HepG2 (cell line): ENCODE results near the gene LRRC45. TPM values are rescaled to one million over a fixed set of nuclear protein-coding genes. Genes with fewer than 3 reads are reported as not detected.

ENCODE experiments used
- CAMTA2 ChIP-seq: sonication (generic); formaldehyde crosslinking; IDR thresholded peaks from 2 replicates; pipeline ENCODE4 v1.4.0; 2020; ENCODE audit warnings: mild to moderate bottlenecking, missing genetic modification reagents, borderline replicate concordance
- EEA1 ChIP-seq: sonication (generic); formaldehyde crosslinking; IDR thresholded peaks from 2 replicates; pipeline ENCODE4 v1.5.1; 2020; ENCODE audit warnings: mild to moderate bottlenecking, missing genetic modification reagents, borderline replicate concordance
- GMEB2 ChIP-seq: IDR thresholded peaks from 2 replicates; pipeline ENCODE4 v1.6.1; 2016; ENCODE audit warnings: missing biosample characterization, missing genetic modification reagents, low read depth
- HIVEP1 ChIP-seq: sonication (generic); formaldehyde crosslinking; IDR thresholded peaks from 2 replicates; pipeline ENCODE4 v1.4.0; 2020; ENCODE audit warnings: mild to moderate bottlenecking, missing genetic modification reagents
- MXD1 ChIP-seq: sonication (generic); formaldehyde crosslinking; IDR thresholded peaks from 2 replicates; pipeline ENCODE4 v1.4.0; 2020; ENCODE audit warnings: mild to moderate bottlenecking, missing genetic modification reagents
- SALL1 ChIP-seq: sonication (generic); formaldehyde crosslinking; IDR thresholded peaks from 2 replicates; pipeline ENCODE4 v1.8.0; 2022; ENCODE audit warnings: mild to moderate bottlenecking, missing genetic modification reagents
- SKI ChIP-seq: fragments of 450-650 bp; IDR thresholded peaks from one replicate; pipeline ENCODE4 v1.6.1; 2018; ENCODE audit warnings: mild to moderate bottlenecking; ENCODE audit not compliant: partially characterized antibody
- STAG1 ChIP-seq: sonication (generic); formaldehyde crosslinking; IDR thresholded peaks from 2 replicates; pipeline ENCODE4 v1.4.0; 2020; ENCODE audit warnings: missing genetic modification reagents
- TBX2 ChIP-seq: sonication (generic); formaldehyde crosslinking; IDR thresholded peaks from 2 replicates; pipeline ENCODE4 v1.5.0; 2020; ENCODE audit warnings: missing genetic modification reagents, mild to moderate bottlenecking, borderline replicate concordance
- ZC3H13 ChIP-seq: sonication (generic); formaldehyde crosslinking; IDR thresholded peaks from 2 replicates; pipeline ENCODE4 v1.8.1; 2023; ENCODE audit warnings: mild to moderate bottlenecking, missing genetic modification reagents, moderate library complexity
- ZIK1 ChIP-seq: sonication (generic); formaldehyde crosslinking; IDR thresholded peaks from 2 replicates; pipeline ENCODE4 v1.5.0; 2020; ENCODE audit warnings: mild to moderate bottlenecking, low read depth, missing genetic modification reagents, borderline replicate concordance
- ZNF33B ChIP-seq: sonication (generic); formaldehyde crosslinking; IDR thresholded peaks from 2 replicates; pipeline ENCODE4 v1.5.1; 2020; ENCODE audit warnings: mild to moderate bottlenecking, missing genetic modification reagents
- ZNF383 ChIP-seq: sonication (generic); formaldehyde crosslinking; IDR thresholded peaks from 2 replicates; pipeline ENCODE4 v1.4.0; 2020; ENCODE audit warnings: missing genetic modification reagents, mild to moderate bottlenecking, borderline replicate concordance
- ZNF558 ChIP-seq: sonication (generic); formaldehyde crosslinking; IDR thresholded peaks from 2 replicates; pipeline ENCODE4 v1.9.0; 2022; ENCODE audit warnings: mild to moderate bottlenecking, missing genetic modification reagents, borderline replicate concordance
- ZNF615 ChIP-seq: sonication (generic); formaldehyde crosslinking; IDR thresholded peaks from 2 replicates; pipeline ENCODE4 v1.5.0; 2020; ENCODE audit warnings: mild to moderate bottlenecking, missing genetic modification reagents, borderline replicate concordance
- ZNF713 ChIP-seq: sonication (generic); formaldehyde crosslinking; IDR thresholded peaks from 2 replicates; pipeline ENCODE4 v1.4.0; 2020; ENCODE audit warnings: mild to moderate bottlenecking, missing genetic modification reagents
- polyA plus RNA-seq, 8 experiments: library from polyadenylated mRNA; depleted of rRNA in 3 of 8; stranded (reverse) in 7 of 8; unstranded in 1 of 8; fragments of >200 nt; fragmentation: Illumina TruSeq in 4 of 8; extraction: Trizol in 4 of 8; gene quantifications; 2 replicates each; pipeline versions ENCODE4 v1.2.1 to v1.2.3, GENCODE V29; 2011 to 2016; ENCODE audit warnings: low read depth in 4 of 8, missing spikeins in 1 of 8, mixed read lengths in 1 of 8; ENCODE audit not compliant: insufficient read depth in 1 of 8
- total RNA-seq, 5 experiments: library from RNA; depleted of rRNA; stranded (reverse); fragments of >200 nt; fragmentation: Illumina TruSeq; extraction: Trizol; gene quantifications; 2 replicates each; pipeline ENCODE4 v1.2.3, GENCODE V29; 2016; ENCODE audit warnings: low read depth in 1 of 5
- TF ChIP-seq, protein P1 (sequence below): sonication (generic); formaldehyde crosslinking; IDR thresholded peaks from 2 replicates; pipeline ENCODE4 v1.9.0; 2022; ENCODE audit warnings: missing genetic modification reagents, mild to moderate bottlenecking, borderline replicate concordance
- TF ChIP-seq, protein P2 (sequence below): IDR thresholded peaks from 2 replicates; pipeline ENCODE4 v1.6.1; 2016; ENCODE audit warnings: missing compliant biosample characterization, missing genetic modification reagents, borderline replicate concordance
- TF ChIP-seq, protein P3 (sequence below): sonication (generic); formaldehyde crosslinking; IDR thresholded peaks from 2 replicates; pipeline ENCODE4 v1.8.1; 2023; ENCODE audit warnings: missing genetic modification reagents, inconsistent platforms, borderline replicate concordance
- TF ChIP-seq, protein P4 (sequence below): sonication (generic); formaldehyde crosslinking; IDR thresholded peaks from 2 replicates; pipeline ENCODE4 v1.4.0; 2020; ENCODE audit warnings: missing genetic modification reagents

Gene LRRC45
- total and polyA plus RNA-seq, 2 of the 13 experiments (the other 11 are each of a cell fraction or from before 2014, with no cell fraction given) = 11.6 to 48.1 TPM

GRCh38 chr17:81999976-82000802, 22.9 kb upstream of the LRRC45 start (continued):
- no peak for TF ChIP-seq ZNF383 (CRISPR knock-in tag)
- TF ChIP-seq MXD1 (CRISPR knock-in tag) = peak; percentile 22; the same call in 1 of the 2 replicates
- TF ChIP-seq, protein P1, sequence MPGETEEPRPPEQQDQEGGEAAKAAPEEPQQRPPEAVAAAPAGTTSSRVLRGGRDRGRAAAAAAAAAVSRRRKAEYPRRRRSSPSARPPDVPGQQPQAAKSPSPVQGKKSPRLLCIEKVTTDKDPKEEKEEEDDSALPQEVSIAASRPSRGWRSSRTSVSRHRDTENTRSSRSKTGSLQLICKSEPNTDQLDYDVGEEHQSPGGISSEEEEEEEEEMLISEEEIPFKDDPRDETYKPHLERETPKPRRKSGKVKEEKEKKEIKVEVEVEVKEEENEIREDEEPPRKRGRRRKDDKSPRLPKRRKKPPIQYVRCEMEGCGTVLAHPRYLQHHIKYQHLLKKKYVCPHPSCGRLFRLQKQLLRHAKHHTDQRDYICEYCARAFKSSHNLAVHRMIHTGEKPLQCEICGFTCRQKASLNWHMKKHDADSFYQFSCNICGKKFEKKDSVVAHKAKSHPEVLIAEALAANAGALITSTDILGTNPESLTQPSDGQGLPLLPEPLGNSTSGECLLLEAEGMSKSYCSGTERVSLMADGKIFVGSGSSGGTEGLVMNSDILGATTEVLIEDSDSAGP (CRISPR knock-in tag) = peak; percentile 72; the same call in 1 of the 2 replicates
- peak; percentile 82; the same call in 1 of the 2 replicates for TF ChIP-seq ZC3H13 (CRISPR knock-in tag)
- TF ChIP-seq, protein P2, sequence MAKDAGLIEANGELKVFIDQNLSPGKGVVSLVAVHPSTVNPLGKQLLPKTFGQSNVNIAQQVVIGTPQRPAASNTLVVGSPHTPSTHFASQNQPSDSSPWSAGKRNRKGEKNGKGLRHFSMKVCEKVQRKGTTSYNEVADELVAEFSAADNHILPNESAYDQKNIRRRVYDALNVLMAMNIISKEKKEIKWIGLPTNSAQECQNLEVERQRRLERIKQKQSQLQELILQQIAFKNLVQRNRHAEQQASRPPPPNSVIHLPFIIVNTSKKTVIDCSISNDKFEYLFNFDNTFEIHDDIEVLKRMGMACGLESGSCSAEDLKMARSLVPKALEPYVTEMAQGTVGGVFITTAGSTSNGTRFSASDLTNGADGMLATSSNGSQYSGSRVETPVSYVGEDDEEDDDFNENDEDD (CRISPR knock-in tag) = peak; percentile 69
- peak; percentile 87; the same call in 1 of the 2 replicates for TF ChIP-seq ZNF558 (CRISPR knock-in tag)
- TF ChIP-seq CAMTA2 (CRISPR knock-in tag) = no peak
- TF ChIP-seq EEA1 = no peak
- TF ChIP-seq ZNF615 (CRISPR knock-in tag) = peak; percentile 45; the same call in 1 of the 2 replicates
- no peak for TF ChIP-seq HIVEP1
- no peak for TF ChIP-seq ZIK1 (CRISPR knock-in tag)
- TF ChIP-seq, protein P3, sequence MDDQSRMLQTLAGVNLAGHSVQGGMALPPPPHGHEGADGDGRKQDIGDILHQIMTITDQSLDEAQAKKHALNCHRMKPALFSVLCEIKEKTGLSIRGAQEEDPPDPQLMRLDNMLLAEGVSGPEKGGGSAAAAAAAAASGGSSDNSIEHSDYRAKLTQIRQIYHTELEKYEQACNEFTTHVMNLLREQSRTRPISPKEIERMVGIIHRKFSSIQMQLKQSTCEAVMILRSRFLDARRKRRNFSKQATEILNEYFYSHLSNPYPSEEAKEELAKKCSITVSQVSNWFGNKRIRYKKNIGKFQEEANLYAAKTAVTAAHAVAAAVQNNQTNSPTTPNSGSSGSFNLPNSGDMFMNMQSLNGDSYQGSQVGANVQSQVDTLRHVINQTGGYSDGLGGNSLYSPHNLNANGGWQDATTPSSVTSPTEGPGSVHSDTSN (CRISPR knock-in tag) = no peak
- TF ChIP-seq SKI = peak; percentile 29
- peak; percentile 81 for TF ChIP-seq SALL1 (CRISPR knock-in tag)
- no peak for TF ChIP-seq ZNF713
- no peak; the same call in 1 of the 2 replicates for TF ChIP-seq GMEB2 (CRISPR knock-in tag)
- TF ChIP-seq, protein P4, sequence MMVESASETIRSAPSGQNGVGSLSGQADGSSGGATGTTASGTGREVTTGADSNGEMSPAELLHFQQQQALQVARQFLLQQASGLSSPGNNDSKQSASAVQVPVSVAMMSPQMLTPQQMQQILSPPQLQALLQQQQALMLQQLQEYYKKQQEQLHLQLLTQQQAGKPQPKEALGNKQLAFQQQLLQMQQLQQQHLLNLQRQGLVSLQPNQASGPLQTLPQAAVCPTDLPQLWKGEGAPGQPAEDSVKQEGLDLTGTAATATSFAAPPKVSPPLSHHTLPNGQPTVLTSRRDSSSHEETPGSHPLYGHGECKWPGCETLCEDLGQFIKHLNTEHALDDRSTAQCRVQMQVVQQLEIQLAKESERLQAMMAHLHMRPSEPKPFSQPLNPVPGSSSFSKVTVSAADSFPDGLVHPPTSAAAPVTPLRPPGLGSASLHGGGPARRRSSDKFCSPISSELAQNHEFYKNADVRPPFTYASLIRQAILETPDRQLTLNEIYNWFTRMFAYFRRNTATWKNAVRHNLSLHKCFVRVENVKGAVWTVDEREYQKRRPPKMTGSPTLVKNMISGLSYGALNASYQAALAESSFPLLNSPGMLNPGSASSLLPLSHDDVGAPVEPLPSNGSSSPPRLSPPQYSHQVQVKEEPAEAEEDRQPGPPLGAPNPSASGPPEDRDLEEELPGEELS (CRISPR knock-in tag) = no peak; the same call in 1 of the 2 replicates
- peak; percentile 38 for TF ChIP-seq STAG1 (CRISPR knock-in tag)
- TF ChIP-seq ZNF33B (CRISPR knock-in tag) = no peak
- peak; percentile 67; the same call in 1 of the 2 replicates for TF ChIP-seq TBX2 (CRISPR knock-in tag)
